GM18505 (cell line): ENCODE measurements around the gene RTN1.

ENCODE experiments used
- ATAC-seq: cut with Tn5 transposase; IDR thresholded peaks from one replicate; pipeline ENCODE4 v1.9.1; 2021; ENCODE audit not compliant: unreplicated experiment
- POLR2A ChIP-seq: IDR thresholded peaks from 4 replicates; pipeline ENCODE4 v1.6.1; 2011; ENCODE audit warnings: borderline replicate concordance; ENCODE audit not compliant: insufficient read depth, insufficient read length; ENCODE audit errors: extremely low read depth

RTN1 gene

DNA sequence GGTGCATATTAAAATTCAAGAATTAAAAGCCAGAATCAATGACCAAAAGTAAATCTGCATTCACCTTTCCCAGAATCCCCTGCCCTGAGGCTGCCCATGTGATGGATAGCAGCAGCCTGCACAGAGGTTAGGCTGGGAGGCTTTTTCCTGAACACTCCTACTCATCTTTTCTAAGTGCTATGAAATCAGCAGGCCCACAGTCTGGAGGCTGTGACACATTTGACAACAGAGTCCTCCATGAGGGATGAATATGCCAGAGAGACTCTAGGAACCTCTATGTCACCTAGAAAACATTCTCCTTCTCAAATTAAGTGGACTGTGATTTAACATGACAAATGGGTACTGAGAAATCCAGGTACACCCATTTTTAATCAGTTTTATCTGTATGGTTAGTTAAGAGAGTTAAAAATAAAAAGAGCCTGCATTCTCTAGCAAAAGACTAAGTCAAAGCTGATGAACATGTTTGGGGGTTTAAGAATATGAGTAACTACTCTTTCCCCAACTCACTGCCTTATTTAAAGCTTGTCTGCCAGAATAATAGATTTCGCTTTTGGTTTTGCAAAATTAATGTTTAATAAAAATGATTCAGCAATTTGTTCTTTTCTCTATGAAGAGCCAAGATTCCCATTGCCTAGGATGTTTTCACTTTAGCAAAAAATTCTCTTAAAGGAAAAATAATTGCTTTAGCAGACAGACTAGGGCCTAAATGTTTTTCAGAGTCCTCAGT lies 115.0 kb downstream of the RTN1 start:
- no peak for TF ChIP-seq POLR2A
- no peak for ATAC-seq

GRCh38 chr14:59754256-59754655 lies 116.3 kb downstream of the RTN1 start:
- ATAC-seq = no peak
- no peak for TF ChIP-seq POLR2A

DNA sequence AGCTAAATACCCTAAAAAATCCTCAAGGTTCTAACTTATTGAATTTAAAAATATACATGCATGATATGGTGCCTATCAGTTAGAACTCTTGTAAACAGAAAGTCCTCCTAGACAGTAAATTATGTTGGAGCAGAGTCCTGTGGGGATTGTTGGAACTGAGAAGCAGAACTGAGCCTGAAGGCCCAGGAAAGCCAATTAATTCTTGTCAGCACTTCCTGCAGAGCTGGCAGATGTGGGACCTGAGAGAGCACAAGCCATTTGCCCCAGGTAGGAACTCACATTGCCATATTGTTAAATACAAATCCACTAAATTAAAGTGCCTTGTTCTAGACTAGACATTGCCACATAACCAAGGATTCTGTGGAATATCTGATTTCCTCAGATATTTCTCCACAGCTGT lies 117.1 kb downstream of the RTN1 start:
- no peak for ATAC-seq
- TF ChIP-seq POLR2A = no peak

DNA sequence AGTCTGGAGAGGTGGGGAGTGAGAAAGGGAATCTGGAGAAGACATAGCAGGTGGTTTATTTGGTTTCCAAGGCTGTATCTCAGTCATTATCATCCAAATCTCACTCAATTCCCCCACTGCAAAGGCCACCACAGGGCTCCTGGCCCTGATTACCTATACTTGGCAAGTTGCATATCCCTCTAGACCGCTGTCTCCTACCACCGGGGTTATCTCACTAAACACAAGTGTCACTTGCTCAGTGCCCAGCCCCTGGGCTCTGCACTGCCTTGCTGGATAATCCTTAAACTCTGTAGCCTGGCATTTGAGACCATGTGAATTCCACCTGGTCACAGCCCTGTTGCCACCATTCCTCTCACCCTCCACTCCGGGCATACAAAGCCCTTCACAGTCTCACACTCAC lies 119.0 kb downstream of the RTN1 start:
- no peak for TF ChIP-seq POLR2A
- ATAC-seq = no peak

GRCh38 chr14:59739794-59740193 lies 130.8 kb downstream of the RTN1 start:
- ATAC-seq = no peak
- no peak for TF ChIP-seq POLR2A

- ATAC-seq = no peak
- TF ChIP-seq POLR2A = no peak
These were observed 142.3 kb downstream of the RTN1 start for GRCh38 chr14:59728304-59728703.

DNA sequence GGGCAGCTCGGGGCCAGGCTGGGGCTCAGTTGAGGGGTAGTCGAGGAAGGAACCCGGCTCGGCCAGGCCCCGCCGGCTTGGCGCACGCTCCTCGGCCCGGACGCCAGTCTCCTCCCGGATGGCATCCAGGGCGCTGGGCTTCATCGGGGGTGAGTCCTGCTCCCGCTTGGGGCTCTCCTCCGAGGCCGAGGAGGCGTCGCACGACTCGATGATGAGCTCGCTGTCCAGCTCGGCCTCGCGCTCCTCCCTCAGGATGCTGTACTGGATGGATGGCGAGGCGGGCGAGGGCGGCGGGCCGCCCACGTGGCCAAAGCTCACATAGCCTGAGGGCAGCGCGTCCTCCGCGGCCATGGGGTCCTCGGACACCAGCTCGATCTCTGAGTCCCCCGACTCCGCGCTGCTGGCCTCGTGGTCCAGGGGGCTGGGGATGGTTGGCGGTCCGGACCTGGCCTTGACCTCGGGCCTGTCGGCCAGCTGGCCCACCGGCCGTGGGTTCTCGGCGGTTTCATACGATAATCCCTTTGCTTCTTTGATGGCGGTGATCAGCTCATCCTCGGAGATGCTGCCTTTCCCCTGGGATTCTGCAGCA lies 143.4 kb downstream of the RTN1 start:
- no peak for TF ChIP-seq POLR2A
- ATAC-seq = no peak

GRCh38 chr14:59711080-59711479 lies 159.5 kb downstream of the RTN1 start:
- no peak for TF ChIP-seq POLR2A
- no peak for ATAC-seq

DNA sequence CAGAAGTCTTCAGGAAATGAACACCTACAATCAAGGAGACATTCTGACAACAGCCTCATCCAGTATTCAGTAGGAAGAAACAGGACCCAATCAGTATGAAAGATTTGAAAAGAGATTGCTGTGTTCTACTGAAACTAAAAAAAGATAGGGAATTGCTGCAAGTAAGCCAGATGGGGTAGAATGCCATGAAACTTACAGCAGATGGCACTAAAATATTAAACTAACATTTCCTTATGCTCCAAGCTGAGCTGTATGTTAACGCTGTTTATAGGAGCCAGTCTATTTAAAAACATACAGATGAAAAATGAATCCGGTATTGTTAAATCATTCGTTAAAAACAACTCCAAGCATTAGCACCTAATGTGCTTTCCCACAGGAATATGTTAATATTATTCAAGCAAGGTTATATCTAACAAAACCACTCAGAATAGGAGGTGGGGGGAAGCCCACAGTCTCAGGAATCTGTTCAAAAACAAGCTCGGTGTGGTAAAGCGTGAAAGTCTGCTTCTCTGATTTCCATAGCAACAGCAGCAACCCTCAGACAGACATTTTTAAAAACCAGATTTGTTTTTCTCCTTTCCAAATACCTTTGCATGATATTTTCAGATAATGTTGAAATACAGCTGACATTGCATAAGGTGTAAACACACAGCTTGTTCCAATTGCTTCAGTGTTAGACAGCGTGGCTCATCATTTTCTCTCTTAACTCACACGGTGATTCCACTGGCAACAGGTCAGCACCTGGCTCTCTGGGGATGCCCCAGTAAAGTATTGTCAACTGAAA lies 162.6 kb downstream of the RTN1 start:
- no peak for ATAC-seq
- no peak for TF ChIP-seq POLR2A

- ATAC-seq = no peak
- TF ChIP-seq POLR2A = no peak
These were observed 164.7 kb downstream of the RTN1 start for GRCh38 chr14:59705866-59706265.

- no peak for ATAC-seq
- TF ChIP-seq POLR2A = no peak
These were observed 165.3 kb downstream of the RTN1 start for GRCh38 chr14:59705245-59705644.

- no peak for ATAC-seq
- no peak for TF ChIP-seq POLR2A
These were observed 166.4 kb downstream of the RTN1 start for GRCh38 chr14:59704054-59704645.

DNA sequence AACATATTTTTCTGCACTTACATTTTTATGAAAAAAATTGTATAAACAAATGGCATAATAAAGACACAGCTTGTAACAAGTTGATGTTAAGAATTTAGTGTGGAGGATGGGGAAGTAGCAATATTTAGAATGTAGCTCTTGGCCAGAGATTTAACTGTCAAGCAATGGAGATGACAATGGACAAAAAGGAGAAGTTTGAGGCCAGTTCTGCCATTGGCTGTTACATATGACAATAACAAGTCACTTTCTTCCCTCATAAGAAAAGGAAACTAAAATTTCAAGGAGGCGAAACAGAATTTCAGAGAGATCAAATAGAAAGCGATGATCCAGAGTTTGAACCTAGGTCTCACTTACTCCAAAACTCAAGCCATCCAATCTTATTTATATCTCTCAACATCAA lies 171.1 kb downstream of the RTN1 start:
- no peak for ATAC-seq
- no peak for TF ChIP-seq POLR2A

DNA sequence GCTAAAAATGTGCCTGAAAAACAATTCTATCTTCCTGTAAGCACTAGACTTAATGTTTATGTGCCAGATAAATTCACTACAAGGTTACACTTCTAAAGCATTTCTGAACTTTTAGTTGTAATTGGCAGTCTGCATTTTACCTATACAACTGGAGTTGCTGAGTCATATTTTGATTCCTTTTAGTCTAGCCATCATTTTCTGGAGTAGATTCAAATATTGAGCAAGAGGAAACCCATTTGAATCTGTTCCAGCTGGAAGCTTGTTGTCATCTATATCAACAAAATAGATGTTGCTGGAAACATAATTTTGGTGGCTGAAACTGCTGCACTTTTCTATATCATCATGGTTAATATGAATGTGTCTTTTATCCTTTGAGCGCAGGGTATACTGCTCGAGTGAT lies 171.8 kb downstream of the RTN1 start:
- no peak for ATAC-seq
- TF ChIP-seq POLR2A = no peak

GRCh38 chr14:59695198-59695597 lies 175.4 kb downstream of the RTN1 start:
- TF ChIP-seq POLR2A = no peak
- ATAC-seq = no peak

GRCh38 chr14:59691266-59691665 lies 179.3 kb downstream of the RTN1 start:
- no peak for TF ChIP-seq POLR2A
- ATAC-seq = no peak
